Lower leg skin (tissue), 3 donors: ENCODE results near the gene TEPSIN.

Experiments
- POLR2A ChIP-seq, 2 donors: fragments of 450-650 bp; IDR thresholded peaks; one replicate each; pipeline ENCODE4 v1.6.1; 2016 to 2017; ENCODE audit warnings: antibody characterized with exemption in 2 of 2, mild to moderate bottlenecking in 1 of 2, moderate library complexity in 1 of 2
- TF ChIP-seq, protein P1 (sequence below), 3 donors: fragments of 450-650 bp; IDR thresholded peaks; one replicate each; pipeline ENCODE4 v1.5.1; 2016; ENCODE audit warnings: antibody characterized with exemption in 3 of 3, mild to moderate bottlenecking in 3 of 3, moderate library complexity in 2 of 3

DNA sequence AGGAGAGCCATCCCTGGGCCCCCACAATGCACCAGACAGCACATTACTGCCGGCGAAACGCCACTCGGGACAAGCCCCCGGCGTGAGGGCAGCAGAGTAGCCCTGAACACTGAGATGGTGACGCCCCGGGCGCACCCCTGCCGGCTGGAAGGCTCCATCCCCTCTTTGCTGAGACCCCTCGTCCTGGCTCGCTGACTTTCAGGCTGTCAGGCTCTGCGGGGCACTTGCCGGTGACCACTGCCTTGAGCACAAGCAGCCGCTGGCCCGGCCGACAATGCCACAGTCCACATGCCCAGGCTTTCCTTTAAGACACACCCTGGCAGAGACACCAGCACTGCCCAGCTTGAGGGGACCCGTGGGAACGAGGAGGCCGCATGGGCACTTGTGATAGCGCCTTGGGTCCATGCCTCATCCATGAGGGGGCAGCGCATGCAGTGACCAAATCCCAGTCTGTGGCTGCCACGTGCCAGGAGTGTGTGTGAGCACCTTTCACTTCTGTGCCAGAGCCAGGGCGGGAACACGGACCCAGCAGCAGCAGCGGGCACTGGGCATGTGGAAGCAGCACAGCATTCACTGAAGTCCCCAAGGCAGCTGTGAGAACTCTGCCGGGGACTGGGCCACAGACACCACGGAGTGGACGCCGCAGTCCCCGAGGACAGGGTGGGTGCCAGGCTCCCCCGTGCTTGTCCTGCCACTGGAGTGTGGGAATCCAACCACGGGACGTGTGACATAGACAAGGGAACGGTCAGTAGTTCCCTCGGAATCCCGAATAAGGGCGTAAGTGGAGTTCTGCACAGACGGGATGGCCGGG is 24.7 kb upstream of the TEPSIN start:
- TF ChIP-seq, protein P1, sequence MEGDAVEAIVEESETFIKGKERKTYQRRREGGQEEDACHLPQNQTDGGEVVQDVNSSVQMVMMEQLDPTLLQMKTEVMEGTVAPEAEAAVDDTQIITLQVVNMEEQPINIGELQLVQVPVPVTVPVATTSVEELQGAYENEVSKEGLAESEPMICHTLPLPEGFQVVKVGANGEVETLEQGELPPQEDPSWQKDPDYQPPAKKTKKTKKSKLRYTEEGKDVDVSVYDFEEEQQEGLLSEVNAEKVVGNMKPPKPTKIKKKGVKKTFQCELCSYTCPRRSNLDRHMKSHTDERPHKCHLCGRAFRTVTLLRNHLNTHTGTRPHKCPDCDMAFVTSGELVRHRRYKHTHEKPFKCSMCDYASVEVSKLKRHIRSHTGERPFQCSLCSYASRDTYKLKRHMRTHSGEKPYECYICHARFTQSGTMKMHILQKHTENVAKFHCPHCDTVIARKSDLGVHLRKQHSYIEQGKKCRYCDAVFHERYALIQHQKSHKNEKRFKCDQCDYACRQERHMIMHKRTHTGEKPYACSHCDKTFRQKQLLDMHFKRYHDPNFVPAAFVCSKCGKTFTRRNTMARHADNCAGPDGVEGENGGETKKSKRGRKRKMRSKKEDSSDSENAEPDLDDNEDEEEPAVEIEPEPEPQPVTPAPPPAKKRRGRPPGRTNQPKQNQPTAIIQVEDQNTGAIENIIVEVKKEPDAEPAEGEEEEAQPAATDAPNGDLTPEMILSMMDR (IDR thresholded peaks at IDR 0.05): no peak
- no peak for TF ChIP-seq POLR2A (IDR thresholded peaks at IDR 0.05)
